ENCODE results near the gene LYSMD4. TPM values are rescaled to one million over a fixed set of nuclear protein-coding genes. Genes with fewer than 3 reads are reported as not detected.
A peak's percentile ranks its signal among the peaks of the same experiment; 100 is the strongest.

Gene LYSMD4
- total and polyA plus RNA-seq, 4 donors, result 3.9 to 12.1 (median 7.2) TPM

- TF ChIP-seq RXRA (IDR thresholded peaks at IDR 0.05), result peak; percentile 41 to 44
- no peak for TF ChIP-seq FOXA1 (IDR thresholded peaks at IDR 0.05)
- TF ChIP-seq SP1 (IDR thresholded peaks at IDR 0.05), result peak; percentile 27
- TF ChIP-seq, protein P1, sequence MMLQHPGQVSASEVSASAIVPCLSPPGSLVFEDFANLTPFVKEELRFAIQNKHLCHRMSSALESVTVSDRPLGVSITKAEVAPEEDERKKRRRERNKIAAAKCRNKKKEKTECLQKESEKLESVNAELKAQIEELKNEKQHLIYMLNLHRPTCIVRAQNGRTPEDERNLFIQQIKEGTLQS (IDR thresholded peaks at IDR 0.05), result no peak
- no peak for TF ChIP-seq RAD21 (IDR thresholded peaks at IDR 0.05)
- TF ChIP-seq, protein P2, sequence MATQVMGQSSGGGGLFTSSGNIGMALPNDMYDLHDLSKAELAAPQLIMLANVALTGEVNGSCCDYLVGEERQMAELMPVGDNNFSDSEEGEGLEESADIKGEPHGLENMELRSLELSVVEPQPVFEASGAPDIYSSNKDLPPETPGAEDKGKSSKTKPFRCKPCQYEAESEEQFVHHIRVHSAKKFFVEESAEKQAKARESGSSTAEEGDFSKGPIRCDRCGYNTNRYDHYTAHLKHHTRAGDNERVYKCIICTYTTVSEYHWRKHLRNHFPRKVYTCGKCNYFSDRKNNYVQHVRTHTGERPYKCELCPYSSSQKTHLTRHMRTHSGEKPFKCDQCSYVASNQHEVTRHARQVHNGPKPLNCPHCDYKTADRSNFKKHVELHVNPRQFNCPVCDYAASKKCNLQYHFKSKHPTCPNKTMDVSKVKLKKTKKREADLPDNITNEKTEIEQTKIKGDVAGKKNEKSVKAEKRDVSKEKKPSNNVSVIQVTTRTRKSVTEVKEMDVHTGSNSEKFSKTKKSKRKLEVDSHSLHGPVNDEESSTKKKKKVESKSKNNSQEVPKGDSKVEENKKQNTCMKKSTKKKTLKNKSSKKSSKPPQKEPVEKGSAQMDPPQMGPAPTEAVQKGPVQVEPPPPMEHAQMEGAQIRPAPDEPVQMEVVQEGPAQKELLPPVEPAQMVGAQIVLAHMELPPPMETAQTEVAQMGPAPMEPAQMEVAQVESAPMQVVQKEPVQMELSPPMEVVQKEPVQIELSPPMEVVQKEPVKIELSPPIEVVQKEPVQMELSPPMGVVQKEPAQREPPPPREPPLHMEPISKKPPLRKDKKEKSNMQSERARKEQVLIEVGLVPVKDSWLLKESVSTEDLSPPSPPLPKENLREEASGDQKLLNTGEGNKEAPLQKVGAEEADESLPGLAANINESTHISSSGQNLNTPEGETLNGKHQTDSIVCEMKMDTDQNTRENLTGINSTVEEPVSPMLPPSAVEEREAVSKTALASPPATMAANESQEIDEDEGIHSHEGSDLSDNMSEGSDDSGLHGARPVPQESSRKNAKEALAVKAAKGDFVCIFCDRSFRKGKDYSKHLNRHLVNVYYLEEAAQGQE (IDR thresholded peaks at IDR 0.05), result no peak
- TF ChIP-seq NR2F2 (IDR thresholded peaks at IDR 0.05), result no peak
- TF ChIP-seq GABPA (IDR thresholded peaks at IDR 0.05 in 1 of 2, conservative IDR thresholded peaks at IDR 0.05 in 1 of 2), result no peak
- no peak for TF ChIP-seq FOXA2 (IDR thresholded peaks at IDR 0.05)
- peak; percentile 35 for TF ChIP-seq YY1 (IDR thresholded peaks at IDR 0.05)
- peak in 1 of 2 donors; percentile 35 for TF ChIP-seq JUND (IDR thresholded peaks at IDR 0.05)
- TF ChIP-seq ZBTB33 (IDR thresholded peaks at IDR 0.05), result peak; percentile 15
- no peak for TF ChIP-seq TAF1 (conservative IDR thresholded peaks at IDR 0.05)
- peak; percentile 30 to 33 for TF ChIP-seq HNF4A (conservative IDR thresholded peaks at IDR 0.05)
- TF ChIP-seq HNF4G (IDR thresholded peaks at IDR 0.05), result no peak
- TF ChIP-seq CTCF (IDR thresholded peaks at IDR 0.05; ENCODE audit: low read depth, low read length, missing input control), result no peak
- TF ChIP-seq MAX (IDR thresholded peaks at IDR 0.05), result peak; percentile 19
Measured at GRCh38 chr15:99749386-99749785, 16.1 kb upstream of the LYSMD4 start.

More at GRCh38 chr15:99749386-99749785, 16.1 kb upstream of the LYSMD4 start:
- DNase-seq (ENCODE audit: low spot score), result no peak
- no peak overlapping the region for H3K9ac ChIP-seq (ENCODE audit: low read depth in 1 of 2, low read length in 2 of 2)
- H3K36me3 ChIP-seq (ENCODE audit: control insufficient read depth in 4 of 4, insufficient read depth in 3 of 4, low read depth in 1 of 4, low read length in 3 of 4), result no peaks in the 10 kb centered on the region
- H3K9me3 ChIP-seq (ENCODE audit: control insufficient read depth in 4 of 4, low read length in 3 of 4), result no peaks in the 10 kb centered on the region
- no peak overlapping the region for H3K4me3 ChIP-seq (ENCODE audit: low read depth in 1 of 3, low read length in 3 of 3)
- WGBS, result 29% methylated on average over 6 of the region's 6 CpGs
- H3K4me1 ChIP-seq (ENCODE audit: control insufficient read depth in 4 of 4, insufficient read depth in 4 of 4, low read length in 3 of 4), result peaks cover 0 to 9% (median 4%) of the 10 kb centered on the region in 4 donors
- peak overlapping the region; percentile 14 to 51 for H3K27ac ChIP-seq (ENCODE audit: low read depth in 1 of 2, low read length in 2 of 2)
- H3K27me3 ChIP-seq (ENCODE audit: control insufficient read depth in 4 of 4, insufficient read depth in 4 of 4, low read length in 3 of 4), result no peaks in the 10 kb centered on the region

All from liver (tissue), 9 donors.